GM23338 (cell line): ENCODE measurements around the gene UBN1. TPM values are rescaled to one million over a fixed set of nuclear protein-coding genes. Genes with fewer than 3 reads are reported as not detected.

Source experiments
- ATAC-seq: fragments of 200-7000 bp; cut with Tn5 transposase; 3 replicates; pipeline ENCODE4 v1.9.1; 2020
- DNase-seq: peaks from one replicate; pipeline ENCODE4 v3.0.0-alpha.2; 2015; ENCODE audit warnings: low spot score
- H2AFZ ChIP-seq: fragments of 200-600 bp; sonication (generic); 2 replicates; pipeline ENCODE4 v1.8.0; 2016; ENCODE audit warnings: antibody characterized with exemption, mild to moderate bottlenecking, moderate library complexity
- H3F3A ChIP-seq: fragments of 200-600 bp; sonication (generic); replicated peaks from 2 replicates; pipeline ENCODE4 v1.8.0; 2017; ENCODE audit warnings: antibody characterized with exemption, mixed run types, low read depth
- H3K27ac ChIP-seq: fragments of 200-600 bp; sonication (generic); 2 replicates; pipeline ENCODE4 v1.6.1; 2016; ENCODE audit warnings: low read depth
- H3K27me3 ChIP-seq: fragments of 200-600 bp; sonication (generic); 2 replicates; pipeline ENCODE4 v1.8.0; 2016; ENCODE audit warnings: mild to moderate bottlenecking, mixed run types, moderate library complexity; ENCODE audit not compliant: insufficient read depth
- H3K36me3 ChIP-seq: fragments of 200-600 bp; sonication (generic); 2 replicates; pipeline ENCODE4 v1.8.0; 2016; ENCODE audit warnings: mild to moderate bottlenecking; ENCODE audit not compliant: insufficient read depth
- H3K4me1 ChIP-seq: fragments of 200-600 bp; sonication (generic); 2 replicates; pipeline ENCODE4 v1.8.0; 2016; ENCODE audit warnings: mild to moderate bottlenecking, moderate library complexity; ENCODE audit not compliant: insufficient read depth
- H3K4me2 ChIP-seq: fragments of 200-600 bp; sonication (generic); 2 replicates; pipeline ENCODE4 v1.7.1; 2017; ENCODE audit warnings: mixed run types
- H3K4me3 ChIP-seq: fragments of 200-600 bp; sonication (generic); 2 replicates; pipeline ENCODE4 v1.6.1; 2016; ENCODE audit warnings: mixed run types
- H3K79me2 ChIP-seq: fragments of 200-600 bp; sonication (generic); replicated peaks from 2 replicates; pipeline ENCODE4 v1.8.0; 2017; ENCODE audit warnings: mild to moderate bottlenecking; ENCODE audit not compliant: insufficient read depth
- H3K9me2 ChIP-seq: fragments of 200-600 bp; sonication (generic); 2 replicates; pipeline ENCODE4 v1.8.0; 2017; ENCODE audit not compliant: insufficient read depth
- H4K20me1 ChIP-seq: fragments of 200-600 bp; sonication (generic); replicated peaks from 2 replicates; pipeline ENCODE4 v1.8.0; 2017; ENCODE audit warnings: mild to moderate bottlenecking; ENCODE audit not compliant: insufficient read depth
- H3K27ac Mint-ChIP-seq: 2 replicates; pipeline ENCODE4 v1.8.0; 2020; ENCODE audit warnings: inconsistent platforms, mild to moderate bottlenecking, moderate library complexity, mixed read lengths
- H3K27me3 Mint-ChIP-seq: 3 replicates; pipeline ENCODE4 v1.8.0; 2022; ENCODE audit warnings: low read depth, mild to moderate bottlenecking, moderate library complexity, mixed read lengths, inconsistent platforms; ENCODE audit not compliant: insufficient read depth, poor library complexity
- H3K36me3 Mint-ChIP-seq: 3 replicates; pipeline ENCODE4 v1.8.0; 2021; ENCODE audit warnings: low read depth, mild to moderate bottlenecking, inconsistent platforms, moderate library complexity, mixed read lengths
- H3K4me1 Mint-ChIP-seq: 3 replicates; pipeline ENCODE4 v1.8.0; 2020; ENCODE audit warnings: mild to moderate bottlenecking, inconsistent platforms, mixed read lengths
- H3K4me3 Mint-ChIP-seq: 3 replicates; pipeline ENCODE4 v1.8.0; 2021; ENCODE audit warnings: moderate library complexity, mild to moderate bottlenecking, inconsistent platforms, mixed read lengths
- H3K9me3 Mint-ChIP-seq: 3 replicates; pipeline ENCODE4 v1.8.0; 2020; ENCODE audit warnings: moderate library complexity, mild to moderate bottlenecking, inconsistent platforms, mixed read lengths
- CREB1 ChIP-seq: fragments of 250-450 bp; sonication (Bioruptor Pico); IDR thresholded peaks from 2 replicates; pipeline ENCODE4 v1.5.0; 2020; ENCODE audit warnings: low read depth, mild to moderate bottlenecking, moderate library complexity
- CTCF ChIP-seq, 2 experiments: fragments of 200-600 bp in 1 of 2; sonication (generic) in 1 of 2; conservative IDR thresholded peaks; 2 replicates each; pipeline versions ENCODE4 v1.5.1 to v1.6.1; 2016 to 2017; ENCODE audit warnings: antibody characterized with exemption in 2 of 2, low read depth in 2 of 2, mild to moderate bottlenecking in 2 of 2, moderate library complexity in 1 of 2
- ETS1 ChIP-seq: IDR thresholded peaks from 2 replicates; pipeline ENCODE4 v1.6.1; 2016; ENCODE audit warnings: antibody characterized with exemption
- EZH2 ChIP-seq: fragments of 200-600 bp; sonication (generic); IDR thresholded peaks from one replicate; pipeline ENCODE4 v1.8.0; 2017; ENCODE audit warnings: antibody characterized with exemption, mild to moderate bottlenecking, low read depth; ENCODE audit not compliant: unreplicated experiment
- EZH2phosphoT487 ChIP-seq: fragments of 200-600 bp; sonication (generic); IDR thresholded peaks from one replicate; pipeline ENCODE4 v1.8.1; 2018; ENCODE audit warnings: antibody characterized with exemption; ENCODE audit not compliant: unreplicated experiment
- JUNB ChIP-seq: IDR thresholded peaks from one replicate; pipeline ENCODE4 v1.6.1; 2016; ENCODE audit warnings: antibody characterized with exemption; ENCODE audit not compliant: unreplicated experiment
- NANOG ChIP-seq: IDR thresholded peaks from 2 replicates; pipeline ENCODE4 v1.6.1; 2016; ENCODE audit warnings: antibody characterized with exemption, borderline replicate concordance
- POLR2AphosphoS5 ChIP-seq: IDR thresholded peaks from 2 replicates; pipeline ENCODE4 v1.6.1; 2016; ENCODE audit warnings: antibody characterized with exemption, low read depth
- REST ChIP-seq: IDR thresholded peaks from one replicate; pipeline ENCODE4 v1.6.1; 2018; ENCODE audit warnings: antibody characterized with exemption; ENCODE audit not compliant: unreplicated experiment
- STAT1 ChIP-seq: IDR thresholded peaks from one replicate; pipeline ENCODE4 v1.6.1; 2016; ENCODE audit warnings: antibody characterized with exemption; ENCODE audit not compliant: unreplicated experiment
- ZNF114 ChIP-seq: fragments of 250-450 bp; sonication (Bioruptor Pico); IDR thresholded peaks from 2 replicates; pipeline ENCODE4 v1.5.0; 2020; ENCODE audit warnings: mild to moderate bottlenecking, moderate library complexity
- ZNF331 ChIP-seq: fragments of 250-450 bp; sonication (Bioruptor Pico); IDR thresholded peaks from 2 replicates; pipeline ENCODE4 v1.5.0; 2020; ENCODE audit warnings: low read depth, mild to moderate bottlenecking, moderate library complexity
- ZNF462 ChIP-seq: fragments of 250-450 bp; sonication (Bioruptor Pico); IDR thresholded peaks from 2 replicates; pipeline ENCODE4 v1.5.0; 2020; ENCODE audit warnings: mild to moderate bottlenecking, moderate library complexity
- polyA plus RNA-seq: library from polyadenylated mRNA; unstranded; fragments of >200 nt; fragmentation: Nextera tagmentation; extraction: Ambion mirVana; gene quantifications from 2 replicates; pipeline ENCODE4 v1.2.1, GENCODE V29; 2016
- total RNA-seq: library from RNA; depleted of rRNA; stranded (reverse); fragments of >200 nt; shearing (Covaris generic); gene quantifications from 2 replicates; pipeline ENCODE4 v1.2.3, GENCODE V29; 2014

UBN1 gene
- total and polyA plus RNA-seq, 2 experiments from 2014 or later, result 18.3 to 46.8 TPM

GRCh38 chr16:4799171-4799855 is 48.0 kb upstream of the UBN1 start:
- Histone ChIP-seq H3K9me2 (no peaks in the 10 kb centered on the region), H3K27me3 (no peaks in the 10 kb centered on the region), H3K4me2 (no peak overlapping the region), H2AFZ (no peak overlapping the region), H3K79me2 (no peaks in the 10 kb centered on the region), H4K20me1 (no peaks in the 10 kb centered on the region), H3K36me3 (peaks cover 3% of the 10 kb centered on the region; the same call in 1 of the 2 replicates), H3K27ac (no peak overlapping the region), H3F3A (peaks cover 14% of the 10 kb centered on the region; the same call in 1 of the 2 replicates), H3K4me3 (no peak overlapping the region), H3K4me1 (peaks cover 24% of the 10 kb centered on the region; the same call in 1 of the 2 replicates)
- no peak overlapping the region; the same call in 2 of the 3 replicates for H3K4me3 Mint-ChIP-seq
- DNase-seq, result no peak
- H3K27ac Mint-ChIP-seq, result no peak overlapping the region
- no peak for ATAC-seq
- peaks cover 21% of the 10 kb centered on the region for H3K4me1 Mint-ChIP-seq
- H3K9me3 Mint-ChIP-seq, result no peaks in the 10 kb centered on the region
- H3K36me3 Mint-ChIP-seq, result peaks cover 7% of the 10 kb centered on the region; the same call in 2 of the 3 replicates
- no peak for TF ChIP-seq ETS1
- TF ChIP-seq CREB1 (CRISPR knock-in tag), result no peak
- no peak for TF ChIP-seq CTCF (conservative IDR thresholded peaks at IDR 0.05; ENCODE audit: low read depth in 2 of 2)
- no peak for TF ChIP-seq EZH2phosphoT487
- no peak for TF ChIP-seq REST
- no peak for TF ChIP-seq ZNF114 (CRISPR knock-in tag)
- TF ChIP-seq POLR2AphosphoS5, result no peak
- TF ChIP-seq JUNB, result no peak
- no peak for TF ChIP-seq STAT1
- TF ChIP-seq ZNF331 (CRISPR knock-in tag), result no peak
- no peak for TF ChIP-seq NANOG
- no peak for TF ChIP-seq ZNF462 (CRISPR knock-in tag)
- no peak for TF ChIP-seq EZH2
- H3K27me3 Mint-ChIP-seq, result peaks cover 12% of the 10 kb centered on the region
